NB4 (cell line): ENCODE data around the gene ALPP.

Experiments
- DNase-seq: peaks from one replicate; pipeline ENCODE4 v3.0.0; 2010; ENCODE audit warnings: low read depth
- H3K4me3 ChIP-seq: one replicate; pipeline ENCODE4 v1.5.1; 2011; ENCODE audit warnings: mild to moderate bottlenecking, low read depth, low read length, moderate library complexity
- CTCF ChIP-seq: IDR thresholded peaks from one replicate; pipeline ENCODE4 v1.5.1; 2012; ENCODE audit warnings: low read depth, low read length
- MAX ChIP-seq: IDR thresholded peaks from 2 replicates; pipeline ENCODE4 v1.6.1; 2011; ENCODE audit warnings: low read depth, low read length
- MYC ChIP-seq: IDR thresholded peaks from 2 replicates; pipeline ENCODE4 v1.6.1; 2011; ENCODE audit warnings: low read depth, low read length
- POLR2A ChIP-seq: IDR thresholded peaks from 2 replicates; pipeline ENCODE4 v1.6.1; 2011; ENCODE audit warnings: mild to moderate bottlenecking; ENCODE audit not compliant: insufficient read length; ENCODE audit errors: extremely low read depth

Gene ALPP

GRCh38 chr2:232349946-232350635 is 28.5 kb upstream of the ALPP start:
- TF ChIP-seq CTCF (no peak), MAX (no peak), MYC (no peak), POLR2A (no peak)
- no peak overlapping the region for H3K4me3 ChIP-seq
- no peak for DNase-seq

- DNase-seq, result no peak
- TF ChIP-seq POLR2A (no peak), MAX (no peak), CTCF (no peak), MYC (no peak)
- H3K4me3 ChIP-seq, result no peak overlapping the region
Observed at GRCh38 chr2:232350804-232351685, 27.5 kb upstream of the ALPP start.

GRCh38 chr2:232351686-232352510 is 26.7 kb upstream of the ALPP start:
- DNase-seq, result no peak
- TF ChIP-seq MYC (no peak), POLR2A (no peak), CTCF (no peak), MAX (no peak)
- no peak overlapping the region for H3K4me3 ChIP-seq

GRCh38 chr2:232352511-232353091 is 25.9 kb upstream of the ALPP start:
- no peak for DNase-seq
- H3K4me3 ChIP-seq, result no peak overlapping the region
- TF ChIP-seq POLR2A, result no peak
- TF ChIP-seq CTCF, result no peak
- TF ChIP-seq MAX, result no peak
- TF ChIP-seq MYC, result no peak

GRCh38 chr2:232353096-232353495 is 25.5 kb upstream of the ALPP start:
- TF ChIP-seq CTCF (no peak), MYC (no peak), POLR2A (no peak), MAX (no peak)
- H3K4me3 ChIP-seq, result no peak overlapping the region
- no peak for DNase-seq
